ENCODE data around the gene TTN. TPM values are rescaled to one million over a fixed set of nuclear protein-coding genes. Genes with fewer than 3 reads are reported as not detected.

TTN gene
- total and polyA plus RNA-seq, 9 donors, result 0.17 to 12.9 (median 1.2) TPM

GRCh38 chr2:178681081-178681480 is 126.1 kb downstream of the TTN start:
- Histone ChIP-seq H3K27me3 (no peaks in the 10 kb centered on the region), H3K4me1 (ENCODE audit: insufficient read depth) (no peaks in the 10 kb centered on the region), H3K9me3 (no peaks in the 10 kb centered on the region), H3K4me3 (no peak overlapping the region), H3K27ac (no peak overlapping the region), H3K36me3 (no peaks in the 10 kb centered on the region)
- intact Hi-C loops (cut with DNase I), result no loop called here
- TF ChIP-seq POLR2A (IDR thresholded peaks at IDR 0.05) (no peak), EP300 (IDR thresholded peaks at IDR 0.05) (no peak), CTCF (IDR thresholded peaks at IDR 0.05) (no peak)
- no peak for DNase-seq
- 62 to 87% (median 86%) methylated on average over 4 of the region's 4 CpGs for WGBS, 3 donors

DNA sequence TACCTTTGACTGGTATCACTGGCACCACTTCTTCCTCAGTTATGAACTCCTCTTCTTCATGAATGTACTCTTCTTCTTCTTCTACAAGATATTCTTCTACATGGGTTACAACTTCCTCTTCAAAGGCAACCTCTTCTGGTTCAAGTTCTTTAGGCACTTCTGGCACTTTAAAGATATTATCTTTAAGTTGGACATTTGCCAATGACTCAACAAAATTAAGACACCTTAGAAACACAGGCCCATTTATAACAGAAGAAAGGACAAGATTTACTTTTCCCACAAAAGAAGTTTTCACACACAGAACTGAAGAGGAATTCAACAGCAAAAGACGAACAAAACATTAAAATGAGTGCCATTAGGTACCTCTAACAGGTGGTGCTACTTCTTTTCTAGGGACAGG is 127.3 kb downstream of the TTN start:
- Histone ChIP-seq H3K4me3 (no peak overlapping the region), H3K36me3 (no peaks in the 10 kb centered on the region), H3K27ac (no peak overlapping the region), H3K27me3 (no peaks in the 10 kb centered on the region), H3K4me1 (ENCODE audit: insufficient read depth) (no peaks in the 10 kb centered on the region), H3K9me3 (no peaks in the 10 kb centered on the region)
- no peak for DNase-seq
- intact Hi-C loops (cut with DNase I), result no loop called here
- WGBS, 3 donors, result 91 to 95% (median 92%) methylated on average over 1 of the region's 1 CpG
- no peak for TF ChIP-seq EP300 (IDR thresholded peaks at IDR 0.05)
- TF ChIP-seq POLR2A (IDR thresholded peaks at IDR 0.05), result no peak
- TF ChIP-seq CTCF (IDR thresholded peaks at IDR 0.05), result no peak

DNA sequence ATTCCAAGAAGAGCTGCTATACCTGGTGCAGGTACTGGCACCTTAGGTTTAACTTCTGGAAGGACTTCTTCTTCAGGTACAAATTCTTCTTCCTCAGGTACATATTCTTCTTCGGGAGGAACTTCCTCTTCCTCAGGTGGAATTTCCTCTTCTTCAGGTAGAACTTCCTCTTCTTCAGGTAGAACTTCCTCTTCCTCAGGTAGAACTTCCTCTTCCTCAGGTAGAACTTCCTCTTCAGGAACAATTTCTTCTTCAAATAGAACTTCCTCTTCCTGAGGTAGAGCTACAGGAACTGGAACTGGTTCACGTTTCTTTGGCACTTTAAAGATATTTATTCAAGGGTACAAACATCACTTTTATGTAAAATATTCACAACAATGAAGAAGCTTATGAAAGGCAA is 129.6 kb downstream of the TTN start:
- Histone ChIP-seq H3K4me3 (no peak overlapping the region), H3K4me1 (ENCODE audit: insufficient read depth) (no peaks in the 10 kb centered on the region), H3K27me3 (no peaks in the 10 kb centered on the region), H3K36me3 (no peaks in the 10 kb centered on the region), H3K27ac (no peak overlapping the region), H3K9me3 (no peaks in the 10 kb centered on the region)
- no peak for TF ChIP-seq CTCF (IDR thresholded peaks at IDR 0.05)
- 72 to 78% (median 77%) methylated on average over 2 of the region's 2 CpGs for WGBS, 3 donors
- no peak for DNase-seq
- intact Hi-C loops (cut with DNase I), result no loop called here

DNA sequence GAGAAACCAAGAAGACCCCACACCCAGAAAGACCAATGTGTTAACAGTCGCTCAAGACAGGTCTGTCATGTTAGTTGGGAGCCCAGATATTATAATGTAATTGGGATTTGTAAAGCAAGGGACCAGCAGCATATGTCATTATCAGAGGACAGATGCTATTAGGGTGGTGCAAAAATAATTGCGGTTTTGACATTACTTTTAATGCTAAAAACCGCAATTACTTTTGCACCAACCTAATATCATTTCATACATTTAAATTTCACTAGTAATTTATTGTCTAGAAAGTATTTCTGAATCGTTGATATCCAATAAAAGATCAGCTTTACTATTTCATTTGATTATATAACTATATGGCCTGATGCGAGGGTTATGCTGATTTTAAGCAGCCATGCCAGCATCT is 131.2 kb downstream of the TTN start:
- Histone ChIP-seq H3K36me3 (no peaks in the 10 kb centered on the region), H3K9me3 (no peaks in the 10 kb centered on the region), H3K4me3 (no peak overlapping the region), H3K27me3 (no peaks in the 10 kb centered on the region), H3K4me1 (ENCODE audit: insufficient read depth) (no peaks in the 10 kb centered on the region), H3K27ac (no peak overlapping the region)
- DNase-seq, result no peak
- no peak for TF ChIP-seq POLR2A (IDR thresholded peaks at IDR 0.05)
- TF ChIP-seq EP300 (IDR thresholded peaks at IDR 0.05), result no peak
- no peak for TF ChIP-seq CTCF (IDR thresholded peaks at IDR 0.05)
- 93 to 95% (median 95%) methylated on average over 5 of the region's 5 CpGs for WGBS, 3 donors
- intact Hi-C loops (cut with DNase I), result no loop called here

GRCh38 chr2:178674122-178674521 is 133.1 kb downstream of the TTN start:
- TF ChIP-seq CTCF (IDR thresholded peaks at IDR 0.05), result no peak
- no peak for TF ChIP-seq EP300 (IDR thresholded peaks at IDR 0.05)
- TF ChIP-seq POLR2A (IDR thresholded peaks at IDR 0.05), result no peak
- no peak overlapping the region for H3K4me3 ChIP-seq
- WGBS, 3 donors, result 86 to 88% (median 87%) methylated on average over 4 of the region's 4 CpGs
- H3K27me3 ChIP-seq, result no peaks in the 10 kb centered on the region
- no peaks in the 10 kb centered on the region for H3K36me3 ChIP-seq
- no peak for DNase-seq
- intact Hi-C loops (cut with DNase I), result no loop called here
- H3K9me3 ChIP-seq, result no peaks in the 10 kb centered on the region
- H3K4me1 ChIP-seq (ENCODE audit: insufficient read depth), result no peaks in the 10 kb centered on the region
- H3K27ac ChIP-seq, result no peak overlapping the region

Measured in ovary (tissue), 9 donors.